SK-N-SH (cell line): ENCODE results near the gene SUPT7L.
"Not testable (repeated sequence)": the region's sequence is repeated elsewhere in the genome, so short reads cannot be mapped to it uniquely, and the experiment has no call there.

ENCODE experiments used
- CHD2 ChIP-seq: fragments of 150-350 bp; IDR thresholded peaks from 2 replicates; pipeline ENCODE4 v1.6.1; 2018; ENCODE audit warnings: low read length; ENCODE audit not compliant: partially characterized antibody
- EP300 ChIP-seq, 2 experiments: IDR thresholded peaks; 2 replicates each; pipeline versions ENCODE4 v1.4.0 to v1.6.1; 2012; ENCODE audit warnings: borderline replicate concordance in 1 of 2, low read depth in 1 of 2, low read length in 1 of 2
- EZH2phosphoT487 ChIP-seq: fragments of 200-600 bp; sonication (generic); IDR thresholded peaks from 2 replicates; pipeline ENCODE4 v1.6.1; 2017; ENCODE audit warnings: low read depth, mixed run types, mild to moderate bottlenecking, antibody characterized with exemption, moderate library complexity, borderline replicate concordance
- FOSL2 ChIP-seq: IDR thresholded peaks from 2 replicates; pipeline ENCODE4 v1.4.0; 2012; ENCODE audit warnings: low read depth, mild to moderate bottlenecking, moderate library complexity, borderline replicate concordance
- FOXM1 ChIP-seq: IDR thresholded peaks from 2 replicates; pipeline ENCODE4 v1.4.0; 2012; ENCODE audit warnings: low read depth, mild to moderate bottlenecking
- MEF2A ChIP-seq: IDR thresholded peaks from 2 replicates; pipeline ENCODE4 v1.4.0; 2012; ENCODE audit warnings: low read depth, borderline replicate concordance
- POLR2AphosphoS5 ChIP-seq: IDR thresholded peaks from 2 replicates; pipeline ENCODE4 v1.6.1; 2012; ENCODE audit warnings: low read depth, low read length
- SIN3A ChIP-seq: IDR thresholded peaks from 2 replicates; pipeline ENCODE4 v1.6.1; 2012; ENCODE audit warnings: low read depth, mild to moderate bottlenecking, low read length, moderate library complexity, borderline replicate concordance
- SMC3 ChIP-seq: IDR thresholded peaks from 2 replicates; pipeline ENCODE4 v1.6.1; 2012; ENCODE audit warnings: low read depth, low read length, improper control_type of control experiment
- TAF1 ChIP-seq: IDR thresholded peaks from 2 replicates; pipeline ENCODE4 v1.6.1; 2012; ENCODE audit warnings: low read depth, mild to moderate bottlenecking, low read length, moderate library complexity, borderline replicate concordance
- TEAD4 ChIP-seq: IDR thresholded peaks from 2 replicates; pipeline ENCODE4 v1.4.0; 2012; ENCODE audit warnings: mild to moderate bottlenecking, borderline replicate concordance; ENCODE audit not compliant: insufficient read depth
- YY1 ChIP-seq: IDR thresholded peaks from 2 replicates; pipeline ENCODE4 v1.4.0; 2012; ENCODE audit warnings: low read depth, mild to moderate bottlenecking
- TF ChIP-seq, protein P1 (sequence below): fragments of 200-600 bp; sonication (generic); IDR thresholded peaks from 2 replicates; pipeline ENCODE4 v1.6.1; 2017; ENCODE audit warnings: antibody characterized with exemption, mild to moderate bottlenecking, moderate library complexity
- TF ChIP-seq, protein P2 (sequence below): IDR thresholded peaks from 2 replicates; pipeline ENCODE4 v1.6.1; 2012; ENCODE audit warnings: mild to moderate bottlenecking, low read depth, low read length, moderate library complexity

DNA sequence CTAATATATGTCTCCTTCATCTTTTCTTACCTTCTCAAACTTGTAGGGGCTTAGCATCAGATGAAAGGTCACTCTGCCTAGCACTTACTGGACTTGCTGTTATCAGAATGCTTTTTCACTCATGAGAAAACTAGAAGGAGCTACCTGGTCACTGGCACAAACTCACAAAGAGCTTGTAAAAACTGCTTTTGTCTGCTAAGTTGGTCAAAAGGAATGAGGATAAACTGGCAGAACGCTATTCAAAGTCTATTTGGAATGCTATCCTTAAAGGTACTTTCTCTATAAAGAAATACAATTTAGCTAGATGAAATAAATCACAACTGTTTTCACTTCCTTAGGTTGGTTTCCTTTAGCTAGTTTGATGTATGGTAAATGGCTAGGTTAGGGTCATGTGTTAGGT is 37.1 kb downstream of the SUPT7L start:
- TF ChIP-seq TEAD4; FOSL2; FOXM1; EP300 (IDR thresholded peaks at IDR 0.05; ENCODE audit: borderline replicate concordance in 1 of 2, low read depth in 1 of 2, low read length in 1 of 2); EZH2phosphoT487; SIN3A; YY1; MEF2A; SMC3; POLR2AphosphoS5; TAF1; CHD2: not testable (repeated sequence)
- TF ChIP-seq, protein P1, sequence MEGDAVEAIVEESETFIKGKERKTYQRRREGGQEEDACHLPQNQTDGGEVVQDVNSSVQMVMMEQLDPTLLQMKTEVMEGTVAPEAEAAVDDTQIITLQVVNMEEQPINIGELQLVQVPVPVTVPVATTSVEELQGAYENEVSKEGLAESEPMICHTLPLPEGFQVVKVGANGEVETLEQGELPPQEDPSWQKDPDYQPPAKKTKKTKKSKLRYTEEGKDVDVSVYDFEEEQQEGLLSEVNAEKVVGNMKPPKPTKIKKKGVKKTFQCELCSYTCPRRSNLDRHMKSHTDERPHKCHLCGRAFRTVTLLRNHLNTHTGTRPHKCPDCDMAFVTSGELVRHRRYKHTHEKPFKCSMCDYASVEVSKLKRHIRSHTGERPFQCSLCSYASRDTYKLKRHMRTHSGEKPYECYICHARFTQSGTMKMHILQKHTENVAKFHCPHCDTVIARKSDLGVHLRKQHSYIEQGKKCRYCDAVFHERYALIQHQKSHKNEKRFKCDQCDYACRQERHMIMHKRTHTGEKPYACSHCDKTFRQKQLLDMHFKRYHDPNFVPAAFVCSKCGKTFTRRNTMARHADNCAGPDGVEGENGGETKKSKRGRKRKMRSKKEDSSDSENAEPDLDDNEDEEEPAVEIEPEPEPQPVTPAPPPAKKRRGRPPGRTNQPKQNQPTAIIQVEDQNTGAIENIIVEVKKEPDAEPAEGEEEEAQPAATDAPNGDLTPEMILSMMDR, result not testable (repeated sequence)
- TF ChIP-seq, protein P2, sequence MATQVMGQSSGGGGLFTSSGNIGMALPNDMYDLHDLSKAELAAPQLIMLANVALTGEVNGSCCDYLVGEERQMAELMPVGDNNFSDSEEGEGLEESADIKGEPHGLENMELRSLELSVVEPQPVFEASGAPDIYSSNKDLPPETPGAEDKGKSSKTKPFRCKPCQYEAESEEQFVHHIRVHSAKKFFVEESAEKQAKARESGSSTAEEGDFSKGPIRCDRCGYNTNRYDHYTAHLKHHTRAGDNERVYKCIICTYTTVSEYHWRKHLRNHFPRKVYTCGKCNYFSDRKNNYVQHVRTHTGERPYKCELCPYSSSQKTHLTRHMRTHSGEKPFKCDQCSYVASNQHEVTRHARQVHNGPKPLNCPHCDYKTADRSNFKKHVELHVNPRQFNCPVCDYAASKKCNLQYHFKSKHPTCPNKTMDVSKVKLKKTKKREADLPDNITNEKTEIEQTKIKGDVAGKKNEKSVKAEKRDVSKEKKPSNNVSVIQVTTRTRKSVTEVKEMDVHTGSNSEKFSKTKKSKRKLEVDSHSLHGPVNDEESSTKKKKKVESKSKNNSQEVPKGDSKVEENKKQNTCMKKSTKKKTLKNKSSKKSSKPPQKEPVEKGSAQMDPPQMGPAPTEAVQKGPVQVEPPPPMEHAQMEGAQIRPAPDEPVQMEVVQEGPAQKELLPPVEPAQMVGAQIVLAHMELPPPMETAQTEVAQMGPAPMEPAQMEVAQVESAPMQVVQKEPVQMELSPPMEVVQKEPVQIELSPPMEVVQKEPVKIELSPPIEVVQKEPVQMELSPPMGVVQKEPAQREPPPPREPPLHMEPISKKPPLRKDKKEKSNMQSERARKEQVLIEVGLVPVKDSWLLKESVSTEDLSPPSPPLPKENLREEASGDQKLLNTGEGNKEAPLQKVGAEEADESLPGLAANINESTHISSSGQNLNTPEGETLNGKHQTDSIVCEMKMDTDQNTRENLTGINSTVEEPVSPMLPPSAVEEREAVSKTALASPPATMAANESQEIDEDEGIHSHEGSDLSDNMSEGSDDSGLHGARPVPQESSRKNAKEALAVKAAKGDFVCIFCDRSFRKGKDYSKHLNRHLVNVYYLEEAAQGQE, result not testable (repeated sequence)
